Activated T-helper 1 cell treated with Interleukin-2 at 50 U/mL for 16 hours (primary cell): ENCODE data around the gene KHDRBS1.
A peak's percentile ranks its signal among the peaks of the same experiment; 100 is the strongest.
"Not testable (repeated sequence)": the region's sequence is repeated elsewhere in the genome, so short reads cannot be mapped to it uniquely, and the experiment has no call there.

Experiments
- DNase-seq: peaks from one replicate; pipeline ENCODE4 v3.0.0-alpha.2; 2020; ENCODE audit warnings: low read depth

Gene KHDRBS1, protein sequence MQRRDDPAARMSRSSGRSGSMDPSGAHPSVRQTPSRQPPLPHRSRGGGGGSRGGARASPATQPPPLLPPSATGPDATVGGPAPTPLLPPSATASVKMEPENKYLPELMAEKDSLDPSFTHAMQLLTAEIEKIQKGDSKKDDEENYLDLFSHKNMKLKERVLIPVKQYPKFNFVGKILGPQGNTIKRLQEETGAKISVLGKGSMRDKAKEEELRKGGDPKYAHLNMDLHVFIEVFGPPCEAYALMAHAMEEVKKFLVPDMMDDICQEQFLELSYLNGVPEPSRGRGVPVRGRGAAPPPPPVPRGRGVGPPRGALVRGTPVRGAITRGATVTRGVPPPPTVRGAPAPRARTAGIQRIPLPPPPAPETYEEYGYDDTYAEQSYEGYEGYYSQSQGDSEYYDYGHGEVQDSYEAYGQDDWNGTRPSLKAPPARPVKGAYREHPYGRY

GRCh38 chr1:32013386-32014198 is at the start of gene KHDRBS1:
Gene KHDRBS1 (plus strand): TSS chr1:32013868. CDS start chr1:32013996, 128 bp downstream.
- DNase-seq, result peak; percentile 98

DNA sequence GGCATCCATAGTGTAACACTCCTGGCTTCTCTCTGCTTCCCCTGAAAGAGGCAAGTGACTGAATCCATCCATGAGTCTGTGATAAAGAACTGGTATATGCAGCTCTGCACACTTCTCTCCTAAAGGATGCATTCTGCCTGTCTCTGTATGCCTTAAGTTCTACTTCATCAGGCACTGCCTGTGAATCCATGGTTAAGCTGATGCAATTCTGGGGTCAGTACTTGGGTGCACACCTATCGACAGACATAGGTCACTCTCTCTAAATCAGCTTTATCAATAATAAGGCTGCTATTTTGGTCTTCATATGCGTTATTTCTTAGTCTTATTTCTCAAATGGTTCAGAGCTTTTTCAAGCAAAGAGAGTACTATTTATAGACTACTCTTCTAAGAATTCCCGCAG is 42.8 kb upstream of the KHDRBS1 start:
- no peak for DNase-seq

GRCh38 chr1:31976401-31976800 is 37.3 kb upstream of the KHDRBS1 start:
- DNase-seq, result no peak

DNA sequence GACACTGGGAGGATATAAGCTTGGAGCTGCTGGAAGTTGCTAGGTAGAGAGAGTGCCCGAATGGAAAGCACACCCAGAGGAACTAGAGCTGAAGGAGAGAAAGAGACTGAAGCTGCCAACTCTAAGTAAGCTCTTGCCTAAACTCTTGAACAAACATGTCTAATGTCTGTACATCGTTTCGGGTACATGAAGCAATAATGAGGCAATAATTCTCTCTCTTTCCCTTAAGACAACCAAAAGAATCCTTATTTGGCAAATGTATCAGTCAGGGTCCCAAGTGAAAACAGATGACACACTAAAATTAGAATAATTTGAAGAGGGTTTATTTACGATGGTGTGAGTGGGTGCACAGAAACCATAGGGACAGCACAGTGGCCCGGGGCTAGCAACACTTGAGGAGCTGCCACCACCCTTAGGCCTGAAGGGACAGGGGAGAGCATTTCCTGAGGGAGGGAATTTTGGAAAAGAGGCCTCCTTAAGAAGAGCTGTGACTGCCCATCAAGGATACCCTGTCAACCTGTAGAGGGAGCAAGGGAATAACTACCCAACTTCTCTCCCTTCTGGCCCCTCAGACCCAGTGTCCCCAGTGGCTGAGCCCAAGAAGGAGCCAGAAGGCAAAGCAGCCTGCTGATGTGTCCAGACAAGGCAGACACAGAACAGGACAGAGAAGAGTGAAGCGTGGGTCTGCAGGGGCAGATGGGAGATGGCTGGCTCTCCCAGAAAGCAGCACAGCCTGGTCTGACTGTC is 36.1 kb upstream of the KHDRBS1 start:
- DNase-seq, result no peak

DNA sequence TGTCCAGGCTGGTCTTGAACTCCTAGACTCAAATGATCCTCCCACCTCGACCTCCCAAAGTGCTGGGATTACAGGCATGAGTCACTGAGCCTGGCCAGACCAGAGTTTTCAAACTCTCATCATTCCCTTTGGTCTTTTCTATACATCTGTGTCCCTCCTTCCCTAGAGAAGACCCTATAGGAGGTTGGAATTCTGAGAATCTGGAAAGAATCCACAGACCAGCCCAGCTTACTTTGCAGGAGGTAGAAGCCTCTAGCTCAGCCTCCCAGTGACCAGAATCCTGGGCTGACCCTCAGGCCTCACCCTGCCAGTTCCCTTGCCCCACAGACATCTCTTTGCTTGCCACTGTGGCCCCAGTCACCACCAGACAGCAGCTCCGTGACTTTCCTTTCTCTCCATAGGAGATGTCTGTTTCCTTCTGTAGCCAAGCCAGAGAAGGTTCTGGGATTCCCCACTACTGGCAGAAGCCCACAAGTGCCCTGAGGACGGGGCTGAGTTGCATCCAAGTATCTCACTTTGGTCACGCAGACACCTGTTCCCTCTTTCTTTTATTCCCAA is 34.7 kb upstream of the KHDRBS1 start:
- DNase-seq, result no peak

GRCh38 chr1:31980835-31981455 is 32.7 kb upstream of the KHDRBS1 start:
- DNase-seq, result no peak

DNA sequence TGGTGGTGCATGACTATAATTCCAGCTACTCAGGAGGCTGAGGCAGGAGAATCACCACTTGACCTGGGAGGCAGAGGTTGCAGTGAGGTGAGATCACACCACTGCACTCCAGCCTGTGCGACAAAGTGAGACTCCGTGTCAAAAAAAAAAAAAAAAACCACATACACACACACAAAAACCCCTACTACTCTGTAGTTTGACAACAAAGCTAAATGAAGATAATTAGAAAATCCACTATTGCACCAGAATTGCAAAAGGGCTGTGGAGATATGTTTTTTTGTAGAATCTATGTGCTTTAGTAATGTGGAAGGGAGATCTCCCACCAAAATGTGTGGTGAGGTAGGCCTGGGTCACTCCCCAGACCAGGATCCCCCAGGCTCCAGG is 32.2 kb upstream of the KHDRBS1 start:
- DNase-seq, result no peak

DNA sequence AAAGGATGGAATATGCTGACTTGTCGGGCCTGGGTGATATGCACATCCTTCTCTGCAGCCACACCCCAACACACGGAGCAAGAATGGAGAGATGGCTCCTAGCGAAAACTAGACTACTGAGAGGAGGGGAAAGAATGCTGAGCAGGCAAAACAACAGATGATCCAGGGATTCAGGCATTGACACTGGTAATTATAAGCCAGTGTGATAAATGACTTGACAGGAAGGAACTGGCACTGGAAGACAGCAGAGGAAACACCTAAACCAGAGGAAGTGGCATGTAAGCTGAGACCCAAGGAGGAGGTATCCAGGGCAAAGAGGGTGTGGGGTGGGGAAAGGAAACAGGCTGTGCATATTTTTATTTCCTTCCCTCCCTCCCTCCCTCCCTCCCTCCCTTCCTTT is 31.7 kb upstream of the KHDRBS1 start:
- peak; percentile 9 for DNase-seq

DNA sequence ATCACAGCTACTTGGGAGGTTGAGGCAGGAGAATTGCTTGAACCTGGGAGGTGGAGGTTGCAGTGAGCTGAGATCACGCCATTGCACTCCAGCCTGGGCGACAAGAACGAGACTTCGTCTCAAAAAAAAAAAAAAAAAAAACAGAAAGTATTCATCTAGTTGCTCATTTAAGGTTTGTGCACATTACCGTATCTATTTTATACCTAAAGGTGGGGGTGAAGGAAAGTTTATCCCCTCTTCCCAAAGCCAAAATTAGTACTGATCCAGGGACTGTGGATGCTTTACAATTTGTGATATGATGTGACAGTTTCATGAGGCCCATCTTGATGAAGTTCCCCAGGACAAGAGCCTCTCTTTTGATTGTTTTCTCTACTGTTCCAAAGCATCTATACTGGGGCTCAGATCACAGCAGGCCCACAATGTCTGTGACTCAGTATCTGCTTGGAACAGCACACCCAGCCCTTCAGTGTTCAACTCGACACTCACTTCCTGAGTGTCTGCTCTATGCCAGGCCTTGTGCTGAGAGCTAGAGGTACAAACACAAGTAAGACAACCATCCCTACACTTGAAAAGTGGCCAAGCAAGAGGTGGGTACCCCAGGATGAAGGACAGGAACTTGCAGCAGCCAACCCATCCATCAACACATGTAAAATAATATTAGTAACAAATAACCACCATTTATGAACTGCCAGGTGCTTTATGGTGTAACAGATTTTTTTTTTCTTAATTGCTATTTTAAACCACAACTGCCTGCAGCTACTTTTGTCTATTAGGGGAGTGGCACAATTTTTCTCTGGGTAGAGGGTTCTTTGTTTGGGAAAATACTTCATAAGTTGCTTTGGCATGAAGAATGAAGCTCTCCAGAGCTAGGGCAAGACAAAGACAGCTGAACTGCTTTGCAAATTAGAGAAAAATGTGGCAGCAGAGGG is 29.0 kb upstream of the KHDRBS1 start:
- peak; percentile 15 for DNase-seq

DNA sequence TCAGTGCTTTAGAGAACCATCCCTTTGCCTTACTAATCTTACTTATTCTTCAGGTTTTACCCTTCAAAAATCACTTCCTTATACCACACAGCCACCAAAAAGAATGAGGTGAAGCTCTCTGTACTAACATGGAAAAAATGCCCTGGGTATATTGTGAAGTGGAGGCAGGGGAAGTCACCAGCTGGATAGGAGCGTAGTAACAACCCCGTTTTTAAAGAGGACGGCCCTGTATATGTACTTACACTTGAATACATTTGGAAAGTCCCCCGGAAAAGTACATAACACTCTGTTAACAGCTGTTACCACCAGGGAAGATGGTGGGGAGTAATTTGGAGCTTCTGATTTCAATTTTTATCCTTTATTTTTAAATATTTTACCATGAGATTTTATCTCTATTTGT is 28.2 kb upstream of the KHDRBS1 start:
- no peak for DNase-seq

GRCh38 chr1:31987135-31987619 is 26.5 kb upstream of the KHDRBS1 start:
- no peak for DNase-seq

DNA sequence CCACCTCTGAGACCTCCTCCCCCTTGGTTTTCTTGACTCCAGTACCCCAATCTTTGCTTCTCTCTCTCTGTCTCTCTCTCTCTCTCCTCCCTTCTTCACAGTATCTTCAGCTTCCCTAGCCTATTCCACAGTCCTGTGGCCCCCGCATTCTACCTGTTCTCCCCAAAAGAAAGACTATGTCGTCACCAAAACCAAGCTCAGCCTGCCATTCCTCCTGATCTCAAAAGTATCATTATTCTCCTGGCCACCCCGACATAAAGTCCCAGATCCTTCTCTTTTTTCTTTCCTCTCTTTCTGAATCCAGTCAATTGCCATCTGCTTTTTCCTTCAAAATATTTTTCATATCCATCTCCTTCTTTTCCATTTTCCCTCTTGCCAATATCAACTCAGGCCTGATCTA is 23.7 kb upstream of the KHDRBS1 start:
- no peak for DNase-seq

DNA sequence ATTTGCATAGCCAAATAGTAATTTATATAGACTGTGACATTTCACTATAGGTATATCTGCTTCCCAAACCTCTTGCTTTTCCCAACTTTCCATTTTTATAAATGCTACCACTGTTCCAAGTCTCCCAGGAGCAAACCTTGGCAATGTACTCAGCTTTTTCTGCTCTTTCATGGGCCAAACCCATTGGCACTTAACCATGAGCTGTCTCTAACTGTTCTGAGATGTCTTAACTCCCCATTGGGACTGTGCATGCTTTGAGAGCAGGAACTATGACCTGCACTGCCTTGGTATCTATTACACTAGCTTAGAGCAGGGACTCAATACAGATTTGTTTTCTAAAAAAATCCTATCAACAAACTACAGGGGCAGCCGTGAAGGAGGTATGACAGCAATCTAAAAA is 22.5 kb upstream of the KHDRBS1 start:
- DNase-seq, result no peak

GRCh38 chr1:31995263-31995662 is 18.4 kb upstream of the KHDRBS1 start:
- DNase-seq, result no peak

- not testable (repeated sequence) for DNase-seq
These were observed 17.5 kb upstream of the KHDRBS1 start for GRCh38 chr1:31996121-31996520.

DNA sequence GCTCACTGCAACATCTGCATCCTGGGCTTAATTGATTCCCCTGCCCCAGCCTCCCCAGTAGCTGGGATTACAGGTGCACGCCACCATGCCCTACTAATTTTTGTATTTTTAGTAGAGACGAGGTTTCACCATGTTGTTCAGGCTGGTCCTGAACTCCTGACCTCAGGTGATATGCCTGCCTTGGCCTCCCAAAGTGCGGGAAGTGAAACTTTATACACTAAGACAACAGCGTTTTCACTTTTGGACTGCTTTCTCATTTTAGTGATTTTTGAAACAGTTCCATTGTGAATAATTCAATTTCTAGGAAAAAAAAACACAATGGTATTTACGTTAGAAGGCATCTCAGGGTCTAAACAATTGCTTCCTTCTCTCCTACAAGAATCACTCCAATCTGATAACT is 11.8 kb upstream of the KHDRBS1 start:
- DNase-seq, result no peak

- DNase-seq, result not testable (repeated sequence)
These were observed 11.4 kb upstream of the KHDRBS1 start for GRCh38 chr1:32002285-32002684.

GRCh38 chr1:32005522-32005921 is 8.1 kb upstream of the KHDRBS1 start:
- DNase-seq, result no peak

GRCh38 chr1:32007591-32007940 is 6.1 kb upstream of the KHDRBS1 start:
- DNase-seq, result no peak

DNA sequence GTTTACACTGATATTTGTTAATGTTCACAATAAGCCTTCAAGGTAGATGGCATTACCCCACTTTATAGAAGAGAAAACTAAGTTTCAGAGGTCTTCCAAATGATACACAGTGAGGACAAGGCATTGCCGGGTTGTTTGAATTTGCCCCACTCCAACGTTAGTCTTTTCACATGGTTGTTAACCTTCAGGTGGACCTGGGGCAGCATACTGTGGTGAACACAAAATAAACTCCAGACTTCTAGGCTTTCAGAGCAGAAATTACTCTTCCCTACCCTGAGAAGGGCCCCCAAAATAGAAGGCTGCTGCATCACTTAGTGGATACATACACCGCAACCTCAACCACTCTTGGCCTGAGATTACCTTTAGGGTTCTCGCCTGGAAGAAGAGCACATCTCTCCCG is 3.4 kb upstream of the KHDRBS1 start:
- DNase-seq, result no peak
